Measurements from ENCODE around the gene SLC25A10. TPM values are rescaled to one million over a fixed set of nuclear protein-coding genes. Genes with fewer than 3 reads are reported as not detected.

SLC25A10 gene
- polyA plus RNA-seq, 5 donors: 5.4 to 12.7 (median 9.5) TPM

DNA sequence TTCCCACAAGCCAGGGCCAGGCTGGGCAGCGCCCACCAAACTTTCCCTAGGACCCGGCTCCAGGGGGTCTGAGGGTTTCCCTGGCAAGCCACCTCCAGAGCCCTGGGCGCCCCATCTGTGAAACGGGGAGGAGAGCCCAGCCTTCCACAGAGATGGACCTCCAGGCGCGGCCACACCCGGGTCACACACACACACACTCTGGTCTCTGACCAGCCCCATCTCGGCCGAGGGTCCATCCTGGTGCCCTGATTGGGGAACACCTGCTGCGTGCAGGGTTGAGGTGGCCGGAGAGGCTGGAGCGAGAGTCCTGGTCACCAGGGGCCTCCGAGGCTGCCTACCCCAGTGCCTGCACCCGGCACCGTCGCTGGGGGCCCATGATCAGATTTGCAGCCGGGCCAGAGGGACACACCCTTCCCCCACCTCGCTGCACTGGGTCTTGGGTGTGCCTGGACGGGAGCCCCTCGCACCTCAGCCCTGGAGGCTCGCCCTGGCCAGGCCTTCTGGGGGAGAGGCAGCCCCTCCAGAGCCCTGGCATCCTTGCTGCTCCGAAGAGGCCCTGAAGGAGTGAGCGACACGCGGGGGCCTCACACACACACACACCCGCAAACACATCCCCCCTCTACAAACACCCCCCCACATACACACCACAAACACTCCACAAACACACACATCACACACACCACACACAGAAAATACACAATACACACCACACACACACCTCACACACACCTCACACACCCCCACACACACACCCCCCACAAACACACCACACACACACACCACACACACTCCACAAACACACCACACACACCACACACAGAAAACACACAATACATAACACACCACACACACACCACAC, 29.7 kb downstream of the SLC25A10 start:
- no peak for DNase-seq

Other genes starting within 250 kb of the SLC25A10 start
- 1,000 to 10,000 TPM; 2,069 to 3,045 (median 2,504) TPM for gene ACTG1, start 199.5 kb upstream of the SLC25A10 start, polyA plus RNA-seq (ENCODE audit: insufficient read depth in 1 of 5, insufficient read length in 5 of 5, low replicate concordance in 1 of 5)
- gene FSCN2, start 183.9 kb upstream of the SLC25A10 start, polyA plus RNA-seq (ENCODE audit: insufficient read depth in 1 of 5, insufficient read length in 5 of 5, low replicate concordance in 1 of 5): 1 to 10 TPM in 3 of 5 donors, under 1 TPM in 2; 0.76 to 2.7 (median 1.3) TPM
- 10 to 100 TPM; 16.7 to 37.6 (median 29.3) TPM for gene FAAP100, start 159.9 kb upstream of the SLC25A10 start, polyA plus RNA-seq (ENCODE audit: insufficient read depth in 1 of 5, insufficient read length in 5 of 5, low replicate concordance in 1 of 5)
- gene NPLOC4, start 75.2 kb upstream of the SLC25A10 start, polyA plus RNA-seq (ENCODE audit: insufficient read depth in 1 of 5, insufficient read length in 5 of 5, low replicate concordance in 1 of 5): 10 to 100 TPM; 42.5 to 62.6 (median 53.3) TPM
- gene TSPAN10, start 75.1 kb upstream of the SLC25A10 start, polyA plus RNA-seq (ENCODE audit: insufficient read depth in 1 of 5, insufficient read length in 5 of 5, low replicate concordance in 1 of 5): 1 to 10 TPM; 3.1 to 7.5 (median 3.7) TPM
- gene PDE6G, start 55.7 kb upstream of the SLC25A10 start, polyA plus RNA-seq (ENCODE audit: insufficient read depth in 1 of 5, insufficient read length in 5 of 5, low replicate concordance in 1 of 5): 1 to 10 TPM; 4.1 to 9.0 (median 5.0) TPM
- gene OXLD1, start 45.7 kb upstream of the SLC25A10 start, polyA plus RNA-seq (ENCODE audit: insufficient read depth in 1 of 5, insufficient read length in 5 of 5, low replicate concordance in 1 of 5): 10 to 100 TPM in 4 of 5 donors, 1 to 10 TPM in 1; 8.8 to 18.2 (median 11.0) TPM
- 10 to 100 TPM; 13.8 to 19.4 (median 14.0) TPM for gene CCDC137, start 45.5 kb upstream of the SLC25A10 start, polyA plus RNA-seq (ENCODE audit: insufficient read depth in 1 of 5, insufficient read length in 5 of 5, low replicate concordance in 1 of 5)
- 10 to 100 TPM; 38.7 to 53.2 (median 45.5) TPM for gene ARL16, start 28.5 kb upstream of the SLC25A10 start, polyA plus RNA-seq (ENCODE audit: insufficient read depth in 1 of 5, insufficient read length in 5 of 5, low replicate concordance in 1 of 5)
- 10 to 100 TPM; 76.4 to 92.3 (median 82.1) TPM for gene HGS, start 28.3 kb upstream of the SLC25A10 start, polyA plus RNA-seq (ENCODE audit: insufficient read depth in 1 of 5, insufficient read length in 5 of 5, low replicate concordance in 1 of 5)
- 10 to 100 TPM; 23.5 to 52.8 (median 28.3) TPM for gene MRPL12, start 8.9 kb upstream of the SLC25A10 start, polyA plus RNA-seq (ENCODE audit: insufficient read depth in 1 of 5, insufficient read length in 5 of 5, low replicate concordance in 1 of 5)
- under 1 TPM in 4 of 5 donors, not detected in 1; 0.08 to 0.42 (median 0.20) TPM for gene GCGR, start 91.9 kb downstream of the SLC25A10 start, polyA plus RNA-seq (ENCODE audit: insufficient read depth in 1 of 5, insufficient read length in 5 of 5, low replicate concordance in 1 of 5)
- 100 to 1,000 TPM in 1 of 5 donors, 10 to 100 TPM in 4; 53.6 to 144 (median 89.4) TPM for gene MCRIP1, start 121.0 kb downstream of the SLC25A10 start, polyA plus RNA-seq (ENCODE audit: insufficient read depth in 1 of 5, insufficient read length in 5 of 5, low replicate concordance in 1 of 5)
- 1 to 10 TPM in 1 of 5 donors, under 1 TPM in 4; 0.11 to 1.7 (median 0.15) TPM for gene PPP1R27, start 122.8 kb downstream of the SLC25A10 start, polyA plus RNA-seq (ENCODE audit: insufficient read depth in 1 of 5, insufficient read length in 5 of 5, low replicate concordance in 1 of 5)
- gene P4HB, start 148.3 kb downstream of the SLC25A10 start, polyA plus RNA-seq (ENCODE audit: insufficient read depth in 1 of 5, insufficient read length in 5 of 5, low replicate concordance in 1 of 5): 100 to 1,000 TPM; 405 to 645 (median 548) TPM
- gene ARHGDIA, start 159.1 kb downstream of the SLC25A10 start, polyA plus RNA-seq (ENCODE audit: insufficient read depth in 1 of 5, insufficient read length in 5 of 5, low replicate concordance in 1 of 5): 100 to 1,000 TPM; 109 to 300 (median 150) TPM
- gene ALYREF, start 179.3 kb downstream of the SLC25A10 start, polyA plus RNA-seq (ENCODE audit: insufficient read depth in 1 of 5, insufficient read length in 5 of 5, low replicate concordance in 1 of 5): 100 to 1,000 TPM in 1 of 5 donors, 10 to 100 TPM in 4; 65.2 to 102 (median 69.9) TPM
- 100 to 1,000 TPM in 1 of 5 donors, 10 to 100 TPM in 4; 58.1 to 139 (median 77.9) TPM for gene ANAPC11, start 179.4 kb downstream of the SLC25A10 start, polyA plus RNA-seq (ENCODE audit: insufficient read depth in 1 of 5, insufficient read length in 5 of 5, low replicate concordance in 1 of 5)
- 1 to 10 TPM in 4 of 5 donors, under 1 TPM in 1; 0.85 to 1.4 (median 1.3) TPM for gene NPB, start 190.0 kb downstream of the SLC25A10 start, polyA plus RNA-seq (ENCODE audit: insufficient read depth in 1 of 5, insufficient read length in 5 of 5, low replicate concordance in 1 of 5)
- gene PCYT2, start 199.1 kb downstream of the SLC25A10 start, polyA plus RNA-seq (ENCODE audit: insufficient read depth in 1 of 5, insufficient read length in 5 of 5, low replicate concordance in 1 of 5): 10 to 100 TPM; 13.9 to 26.7 (median 15.7) TPM
- 10 to 100 TPM in 4 of 5 donors, 1 to 10 TPM in 1; 9.7 to 15.2 (median 12.9) TPM for gene SIRT7, start 205.9 kb downstream of the SLC25A10 start, polyA plus RNA-seq (ENCODE audit: insufficient read depth in 1 of 5, insufficient read length in 5 of 5, low replicate concordance in 1 of 5)
- gene MAFG, start 215.5 kb downstream of the SLC25A10 start, polyA plus RNA-seq (ENCODE audit: insufficient read depth in 1 of 5, insufficient read length in 5 of 5, low replicate concordance in 1 of 5): 10 to 100 TPM in 2 of 5 donors, 1 to 10 TPM in 3; 7.1 to 13.4 (median 9.7) TPM
- gene PYCR1, start 225.0 kb downstream of the SLC25A10 start, polyA plus RNA-seq (ENCODE audit: insufficient read depth in 1 of 5, insufficient read length in 5 of 5, low replicate concordance in 1 of 5): 10 to 100 TPM; 31.4 to 88.9 (median 40.3) TPM
- 1 to 10 TPM in 1 of 5 donors, under 1 TPM in 3, not detected in 1; 0.10 to 1.2 (median 0.17) TPM for gene MYADML2, start 234.9 kb downstream of the SLC25A10 start, polyA plus RNA-seq (ENCODE audit: insufficient read depth in 1 of 5, insufficient read length in 5 of 5, low replicate concordance in 1 of 5)
- gene NOTUM, start 248.9 kb downstream of the SLC25A10 start, polyA plus RNA-seq (ENCODE audit: insufficient read depth in 1 of 5, insufficient read length in 5 of 5, low replicate concordance in 1 of 5): 10 to 100 TPM; 29.6 to 81.0 (median 65.9) TPM